Activated CD4-positive, alpha-beta memory T cell treated with anti-CD3 and anti-CD28 coated beads for 36 hours (primary cell): Measurements from ENCODE around the gene KCNB1. TPM values are rescaled to one million over a fixed set of nuclear protein-coding genes. Genes with fewer than 3 reads are reported as not detected.

Source experiments
- CTCF ChIA-PET: fragments of 350-600 bp; sonication (Branson Sonifier 250); formaldehyde crosslinking; loops from one replicate; lab custom pipeline; 2021; ENCODE audit warnings: antibody characterized with exemption, inconsistent platforms; lab: Charles Lee
- POLR2A ChIA-PET: fragments of 350-600 bp; sonication (Branson Sonifier 250); formaldehyde crosslinking; loops from one replicate; lab custom pipeline; 2021; ENCODE audit warnings: antibody characterized with exemption; lab: Charles Lee
- DNase-seq: peaks from one replicate; pipeline ENCODE4 v3.0.0-alpha.2; 2020
- H3K27ac Mint-ChIP-seq: one replicate; pipeline ENCODE4 v1.8.0; 2021; ENCODE audit warnings: mixed read lengths
- H3K27me3 Mint-ChIP-seq: one replicate; pipeline ENCODE4 v1.8.0; 2021; ENCODE audit warnings: mixed read lengths
- H3K36me3 Mint-ChIP-seq: one replicate; pipeline ENCODE4 v1.8.0; 2021; ENCODE audit warnings: mixed read lengths
- H3K4me1 Mint-ChIP-seq: one replicate; pipeline ENCODE4 v1.8.0; 2021; ENCODE audit warnings: low read depth, mixed read lengths
- H3K4me3 Mint-ChIP-seq: one replicate; pipeline ENCODE4 v1.8.0; 2021; ENCODE audit warnings: mild to moderate bottlenecking, mixed read lengths
- H3K9me3 Mint-ChIP-seq: one replicate; pipeline ENCODE4 v1.8.0; 2021; ENCODE audit warnings: mixed read lengths
- intact Hi-C: fragments of 100-400 bp; cut with micrococcal nuclease; formaldehyde crosslinking; loops from one replicate; pipeline ENCODE4 v1.15.1; 2023
- total RNA-seq, 2 experiments: library from RNA; stranded (reverse); gene quantifications; one replicate each; pipeline ENCODE4 v1.2.3, GENCODE V29; 2021

The KCNB1 gene
- total RNA-seq, 2 experiments from 2014 or later: not detected

DNA sequence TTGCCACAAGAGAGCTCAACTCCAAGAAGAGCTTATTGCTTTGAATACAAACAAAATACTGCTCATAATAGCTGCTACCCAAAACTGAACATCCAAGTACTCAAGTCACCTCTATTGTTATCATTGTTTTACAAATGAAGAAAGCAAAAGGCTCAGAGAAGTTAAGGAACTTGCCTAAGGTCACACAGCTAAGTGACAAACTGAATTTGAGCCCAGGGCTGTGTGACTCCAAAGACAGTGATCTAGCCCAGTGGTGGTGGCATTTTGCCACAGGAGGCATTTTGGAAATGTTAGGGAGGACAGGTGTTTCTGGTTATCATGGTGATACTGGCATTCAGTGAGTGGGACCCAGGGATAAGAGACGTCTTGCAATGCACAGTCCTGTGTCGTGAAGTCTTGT, 79.5 kb downstream of the KCNB1 start:
- no peak for DNase-seq
- H3K36me3 Mint-ChIP-seq: no peaks in the 10 kb centered on the region
- no peak overlapping the region for H3K27ac Mint-ChIP-seq
- peaks cover 5% of the 10 kb centered on the region for H3K27me3 Mint-ChIP-seq
- CTCF ChIA-PET: interaction anchor here (0.9 kb wide), 1 partner anchor 17 kb away, joined by 3 read pairs; no protein-coding TSS in a partner anchor
- POLR2A ChIA-PET: no interaction called here
- H3K4me1 Mint-ChIP-seq: no peaks in the 10 kb centered on the region
- intact Hi-C loops: no loop called here
- H3K4me3 Mint-ChIP-seq: no peak overlapping the region
- no peaks in the 10 kb centered on the region for H3K9me3 Mint-ChIP-seq

DNA sequence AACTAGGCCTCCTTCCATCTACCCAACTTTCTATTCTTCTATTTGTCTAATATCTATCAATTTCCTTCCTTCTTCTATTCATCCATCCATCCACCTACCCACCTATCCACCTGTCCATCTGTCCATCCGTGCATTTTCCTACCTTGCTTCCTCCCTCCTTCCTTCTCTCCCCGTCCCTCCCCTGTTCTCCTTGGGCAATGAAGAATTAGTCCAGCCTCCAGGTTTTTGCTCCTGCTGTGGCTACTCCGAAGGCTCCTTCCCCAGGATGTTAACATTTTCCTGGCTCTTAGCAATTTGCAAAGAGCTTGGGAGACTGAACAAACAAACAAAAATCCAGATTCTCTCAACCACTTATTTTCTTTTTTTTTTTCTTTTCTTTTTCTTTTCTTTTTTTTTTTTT, 81.6 kb downstream of the KCNB1 start:
- no peak for DNase-seq
- CTCF ChIA-PET: no interaction called here
- no peak overlapping the region for H3K4me3 Mint-ChIP-seq
- no peaks in the 10 kb centered on the region for H3K4me1 Mint-ChIP-seq
- no peaks in the 10 kb centered on the region for H3K36me3 Mint-ChIP-seq
- POLR2A ChIA-PET: no interaction called here
- intact Hi-C loops: no loop called here
- H3K9me3 Mint-ChIP-seq: no peaks in the 10 kb centered on the region
- peaks cover 3% of the 10 kb centered on the region for H3K27me3 Mint-ChIP-seq
- no peak overlapping the region for H3K27ac Mint-ChIP-seq

DNA sequence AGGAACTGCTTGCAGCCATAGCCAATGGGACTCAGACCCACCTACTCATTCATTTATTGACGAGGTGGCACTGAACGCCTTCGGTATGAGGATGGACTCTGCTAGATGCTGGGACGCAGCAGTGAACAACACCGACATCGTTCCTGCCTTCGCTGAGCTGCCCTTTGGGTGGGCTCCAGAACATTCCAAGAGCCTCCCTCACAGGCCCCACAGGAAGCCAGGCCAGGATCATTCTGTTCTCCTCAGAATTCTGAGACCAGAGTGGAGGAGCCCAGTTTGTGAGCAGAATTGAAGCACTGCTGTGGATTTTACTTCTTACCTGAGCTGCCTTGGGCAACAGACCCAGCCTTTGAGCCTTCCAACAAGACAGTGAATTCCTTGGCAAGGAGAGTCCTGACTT, 82.1 kb downstream of the KCNB1 start:
- Mint-ChIP-seq H3K4me1 (no peaks in the 10 kb centered on the region), H3K36me3 (no peaks in the 10 kb centered on the region), H3K4me3 (no peak overlapping the region), H3K9me3 (no peaks in the 10 kb centered on the region), H3K27ac (no peak overlapping the region), H3K27me3 (peaks cover 3% of the 10 kb centered on the region)
- ChIA-PET POLR2A (no interaction called here), CTCF (no interaction called here)
- no peak for DNase-seq
- intact Hi-C loops: no loop called here

DNA sequence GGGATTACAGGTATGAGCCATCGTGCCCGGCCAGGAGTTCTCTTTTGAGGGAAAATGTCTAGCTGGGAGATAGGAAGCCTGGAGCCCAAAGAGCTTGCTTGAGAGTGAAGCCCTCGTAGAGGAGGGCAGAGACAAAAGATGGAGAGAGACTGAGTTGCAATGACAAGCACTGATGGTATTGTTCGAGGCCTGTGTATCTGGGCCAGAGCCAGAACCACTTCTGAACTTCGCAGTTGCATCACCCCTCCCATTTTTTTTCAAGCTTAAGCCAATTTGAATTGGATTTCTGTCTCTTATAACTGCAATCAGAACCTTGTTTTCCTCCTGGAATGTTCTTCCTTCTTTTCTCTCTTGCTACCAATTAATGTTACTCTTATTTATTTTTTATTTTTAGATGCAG, 83.1 kb downstream of the KCNB1 start:
- H3K4me3 Mint-ChIP-seq: no peak overlapping the region
- H3K4me1 Mint-ChIP-seq: no peaks in the 10 kb centered on the region
- H3K9me3 Mint-ChIP-seq: no peaks in the 10 kb centered on the region
- H3K36me3 Mint-ChIP-seq: no peaks in the 10 kb centered on the region
- ChIA-PET POLR2A (no interaction called here), CTCF (interaction anchor here (0.9 to 1.3 kb wide), 2 partner anchors 15 to 151 kb away, joined by 3 read pairs; no protein-coding TSS in a partner anchor)
- H3K27ac Mint-ChIP-seq: no peak overlapping the region
- intact Hi-C loops: no loop called here
- DNase-seq: no peak
- H3K27me3 Mint-ChIP-seq: peaks cover 2% of the 10 kb centered on the region

DNA sequence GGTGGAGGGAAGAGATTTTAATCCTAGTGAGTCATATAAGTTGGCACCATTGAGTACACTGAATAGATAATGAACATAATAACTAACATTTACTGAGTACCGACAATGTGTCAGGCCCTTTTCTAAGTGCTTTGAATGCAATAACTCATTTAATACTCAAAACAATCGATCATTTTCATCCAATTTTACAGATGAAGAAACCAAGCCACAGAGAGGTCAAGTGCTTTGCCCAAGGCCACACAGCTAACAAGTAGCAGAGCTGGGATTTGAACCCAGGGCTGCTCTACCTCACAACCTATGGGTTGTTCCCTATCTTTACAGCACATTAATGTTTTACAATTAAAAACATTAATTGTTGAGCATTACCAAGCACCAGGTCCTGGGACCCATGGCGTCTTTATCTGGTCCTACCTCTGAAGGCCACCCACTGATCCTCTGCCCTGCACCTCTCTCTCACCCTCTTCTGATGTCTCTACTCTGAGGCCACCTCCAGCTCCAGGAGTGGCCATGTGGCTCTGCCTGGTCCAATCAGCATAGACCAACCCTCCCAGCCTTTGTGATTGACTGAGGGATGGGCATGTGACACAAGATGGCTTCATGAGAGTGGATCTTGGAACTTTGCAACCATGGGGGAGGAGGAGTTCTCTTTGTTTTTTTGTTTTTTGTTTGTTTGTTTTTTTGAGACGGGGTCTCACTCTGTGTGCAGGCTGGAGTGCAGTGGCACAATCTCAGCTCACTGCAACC, 83.9 kb downstream of the KCNB1 start:
- H3K36me3 Mint-ChIP-seq: no peaks in the 10 kb centered on the region
- POLR2A ChIA-PET: no interaction called here
- H3K27me3 Mint-ChIP-seq: peaks cover 5% of the 10 kb centered on the region
- no peaks in the 10 kb centered on the region for H3K4me1 Mint-ChIP-seq
- no peak for DNase-seq
- H3K27ac Mint-ChIP-seq: no peak overlapping the region
- CTCF ChIA-PET: interaction anchor here (0.6 to 1.3 kb wide), 3 partner anchors 62 to 152 kb away, joined by 3 read pairs; no protein-coding TSS in a partner anchor
- intact Hi-C loops: no loop called here
- H3K9me3 Mint-ChIP-seq: no peaks in the 10 kb centered on the region
- no peak overlapping the region for H3K4me3 Mint-ChIP-seq

DNA sequence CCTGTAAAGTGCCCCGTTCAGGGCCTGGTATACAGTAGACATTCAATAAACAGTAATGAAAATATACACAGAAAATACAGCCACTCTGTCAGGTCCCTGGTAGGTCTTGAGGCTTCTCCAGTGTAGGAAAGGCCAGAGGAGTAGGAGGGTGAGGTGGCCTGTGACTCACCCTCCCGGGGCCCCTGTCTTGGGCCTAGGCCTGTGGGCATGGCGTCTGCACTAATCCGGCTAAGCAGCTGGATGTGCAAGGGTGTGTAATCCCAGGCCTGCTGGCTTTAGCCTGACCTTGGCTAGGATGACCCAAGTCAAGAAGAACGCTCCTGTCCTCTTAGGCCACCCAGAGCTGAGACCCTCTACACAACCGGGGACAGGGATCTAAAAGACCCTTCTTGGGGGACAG, 84.9 kb downstream of the KCNB1 start:
- H3K36me3 Mint-ChIP-seq: no peaks in the 10 kb centered on the region
- DNase-seq: no peak
- H3K4me1 Mint-ChIP-seq: no peaks in the 10 kb centered on the region
- H3K9me3 Mint-ChIP-seq: no peaks in the 10 kb centered on the region
- intact Hi-C loops: no loop called here
- no peak overlapping the region for H3K4me3 Mint-ChIP-seq
- ChIA-PET POLR2A (no interaction called here), CTCF (interaction anchor here (0.6 to 1.0 kb wide), 2 partner anchors 61 to 87 kb away, joined by 3 read pairs; no protein-coding TSS in a partner anchor)
- H3K27ac Mint-ChIP-seq: no peak overlapping the region
- peaks cover 6% of the 10 kb centered on the region for H3K27me3 Mint-ChIP-seq

DNA sequence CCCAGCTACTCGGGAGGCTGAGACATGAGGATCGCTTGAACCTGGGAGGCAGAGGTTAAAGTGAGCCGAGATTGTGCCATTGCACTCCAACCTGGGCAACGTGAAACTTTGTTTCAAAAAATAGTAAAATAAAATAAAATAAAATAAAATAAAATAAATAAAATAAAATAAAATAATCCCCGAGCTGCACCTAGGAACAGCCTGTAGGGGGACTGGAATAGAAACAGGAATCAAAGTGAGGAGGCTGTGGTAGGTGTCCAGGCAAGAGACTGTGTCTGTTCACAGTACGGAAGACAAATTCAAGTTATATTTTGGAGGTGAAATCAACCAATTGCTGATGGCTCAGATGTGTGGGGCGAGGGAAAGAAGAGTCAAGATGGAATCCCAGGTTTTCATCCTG, 86.2 kb downstream of the KCNB1 start:
- intact Hi-C loops: no loop called here
- ChIA-PET POLR2A (no interaction called here), CTCF (interaction anchor here (0.9 kb wide), 1 partner anchor 88 kb away, joined by 3 read pairs; no protein-coding TSS in a partner anchor)
- Mint-ChIP-seq H3K9me3 (no peaks in the 10 kb centered on the region), H3K4me1 (no peaks in the 10 kb centered on the region), H3K4me3 (no peak overlapping the region), H3K36me3 (no peaks in the 10 kb centered on the region), H3K27me3 (peaks cover 15% of the 10 kb centered on the region), H3K27ac (no peak overlapping the region)
- no peak for DNase-seq

DNA sequence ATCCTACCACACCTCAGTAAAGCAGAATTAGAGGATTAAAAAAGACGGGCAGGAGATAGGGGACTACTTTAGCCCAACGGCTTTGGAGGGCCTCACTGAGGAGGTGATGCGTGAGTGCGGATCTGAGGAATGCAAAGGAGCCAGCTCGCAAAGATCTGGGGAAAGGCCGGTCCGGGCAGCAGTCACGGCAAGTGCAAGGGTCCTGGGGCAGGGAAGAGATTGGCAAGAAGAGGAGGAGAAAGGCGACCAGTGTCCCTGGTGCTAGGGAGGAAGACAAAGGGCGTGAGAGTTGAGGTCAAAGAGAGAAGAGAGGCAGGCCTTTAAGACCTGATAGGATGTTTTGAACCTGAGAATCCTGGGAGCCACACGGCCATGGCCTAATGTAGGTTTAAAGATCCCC, 86.8 kb downstream of the KCNB1 start:
- no peaks in the 10 kb centered on the region for H3K9me3 Mint-ChIP-seq
- intact Hi-C loops: no loop called here
- POLR2A ChIA-PET: no interaction called here
- CTCF ChIA-PET: interaction anchor here (2.6 kb wide), 1 partner anchor 11 kb away, joined by 16 read pairs; no protein-coding TSS in a partner anchor
- H3K4me3 Mint-ChIP-seq: no peak overlapping the region
- H3K27me3 Mint-ChIP-seq: peaks cover 15% of the 10 kb centered on the region
- no peak overlapping the region for H3K27ac Mint-ChIP-seq
- DNase-seq: no peak
- no peaks in the 10 kb centered on the region for H3K36me3 Mint-ChIP-seq
- no peaks in the 10 kb centered on the region for H3K4me1 Mint-ChIP-seq

DNA sequence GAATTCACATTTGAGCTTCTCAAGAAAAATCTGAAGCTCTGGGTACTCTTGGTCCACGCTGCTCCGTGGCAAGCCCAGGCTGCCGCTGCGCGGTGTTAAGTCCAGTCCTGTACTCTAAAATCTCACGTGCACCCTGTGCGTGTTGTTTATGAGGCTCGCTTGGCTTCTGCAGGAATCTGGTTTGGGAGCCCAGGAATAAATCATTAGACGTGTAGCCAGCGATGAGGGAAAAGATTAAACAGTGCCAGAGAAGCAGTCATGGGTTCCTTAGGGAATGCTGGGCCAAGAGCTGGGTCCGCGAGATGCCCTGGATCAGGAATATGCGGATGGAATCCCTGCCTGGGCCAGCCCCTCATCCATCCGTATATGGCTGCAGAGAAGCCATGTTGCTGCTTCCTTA, 87.3 kb downstream of the KCNB1 start:
- CTCF ChIA-PET: interaction anchor here (0.8 to 2.6 kb wide), 2 partner anchors 10 to 13 kb away, joined by 3 to 16 read pairs; no protein-coding TSS in a partner anchor
- peaks cover 15% of the 10 kb centered on the region for H3K27me3 Mint-ChIP-seq
- H3K27ac Mint-ChIP-seq: no peak overlapping the region
- POLR2A ChIA-PET: no interaction called here
- H3K36me3 Mint-ChIP-seq: no peaks in the 10 kb centered on the region
- H3K9me3 Mint-ChIP-seq: no peaks in the 10 kb centered on the region
- H3K4me1 Mint-ChIP-seq: no peaks in the 10 kb centered on the region
- intact Hi-C loops: no loop called here
- no peak overlapping the region for H3K4me3 Mint-ChIP-seq
- DNase-seq: no peak

DNA sequence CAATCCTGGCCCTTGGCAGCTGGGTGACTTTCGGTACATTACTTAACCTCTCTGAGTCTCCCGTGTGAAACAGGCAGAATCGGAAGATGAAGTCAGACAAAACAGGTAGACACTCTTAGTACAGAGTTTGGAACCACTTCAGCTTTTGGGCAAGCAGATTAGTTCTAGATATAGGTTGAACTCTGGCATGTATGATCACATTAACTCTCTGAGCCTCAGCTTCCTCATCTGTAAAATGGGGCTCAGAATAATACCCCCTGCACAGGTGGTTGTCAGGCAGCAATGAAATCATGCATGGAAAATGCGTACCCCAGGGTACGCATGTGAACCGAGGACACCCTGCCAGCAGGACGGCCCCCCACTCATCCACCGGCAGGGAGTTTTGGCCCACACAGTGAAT, 87.7 kb downstream of the KCNB1 start:
- Mint-ChIP-seq H3K36me3 (no peaks in the 10 kb centered on the region), H3K27ac (no peak overlapping the region), H3K4me3 (no peak overlapping the region), H3K27me3 (peaks cover 15% of the 10 kb centered on the region), H3K9me3 (no peaks in the 10 kb centered on the region), H3K4me1 (no peaks in the 10 kb centered on the region)
- no peak for DNase-seq
- ChIA-PET CTCF (interaction anchor here (0.8 to 2.6 kb wide), 2 partner anchors 10 to 13 kb away, joined by 3 to 16 read pairs; no protein-coding TSS in a partner anchor), POLR2A (no interaction called here)
- intact Hi-C loops: no loop called here

DNA sequence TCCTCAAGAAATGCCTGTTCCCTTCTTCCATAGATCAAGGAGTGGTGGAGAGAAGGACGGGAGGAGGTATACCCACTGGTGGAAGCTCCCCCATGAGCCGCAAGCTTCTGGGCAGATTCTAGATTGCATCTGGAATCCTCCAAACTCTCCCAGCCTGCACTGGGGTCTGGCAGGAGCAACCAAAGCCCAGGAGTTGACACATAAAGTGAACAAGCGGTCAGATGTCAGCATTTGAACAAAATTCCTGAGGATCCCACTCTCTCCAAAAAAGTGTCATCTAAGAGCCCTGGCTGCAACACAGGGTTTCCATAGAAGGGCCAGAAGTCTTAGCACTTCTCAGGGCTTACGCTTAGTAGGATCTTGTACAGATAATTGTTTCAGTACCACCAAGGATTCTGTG, 88.2 kb downstream of the KCNB1 start:
- H3K4me3 Mint-ChIP-seq: no peak overlapping the region
- H3K9me3 Mint-ChIP-seq: no peaks in the 10 kb centered on the region
- no peak overlapping the region for H3K27ac Mint-ChIP-seq
- DNase-seq: no peak
- no peaks in the 10 kb centered on the region for H3K36me3 Mint-ChIP-seq
- peaks cover 17% of the 10 kb centered on the region for H3K27me3 Mint-ChIP-seq
- CTCF ChIA-PET: interaction anchor here (2.6 kb wide), 1 partner anchor 9 kb away, joined by 16 read pairs; no protein-coding TSS in a partner anchor
- POLR2A ChIA-PET: no interaction called here
- intact Hi-C loops: no loop called here
- no peaks in the 10 kb centered on the region for H3K4me1 Mint-ChIP-seq

DNA sequence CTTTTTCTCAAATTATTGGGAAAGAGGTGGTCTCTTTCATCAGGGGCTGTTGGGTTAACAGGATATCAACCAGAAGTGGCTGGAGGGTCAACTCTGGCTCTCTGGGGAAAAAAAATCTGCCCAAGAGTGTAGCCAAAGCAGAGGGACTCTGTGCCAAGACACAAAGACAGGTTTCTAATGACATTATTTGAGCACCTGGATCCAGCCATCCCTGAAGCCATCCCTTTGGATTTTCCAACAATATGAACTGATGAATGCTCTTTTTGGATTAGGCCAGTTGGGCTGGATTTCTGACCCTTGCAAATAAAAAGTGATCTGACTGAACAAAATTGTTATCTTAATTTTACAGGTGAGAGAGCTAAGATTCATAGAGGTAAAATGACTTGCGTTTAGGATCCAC, 88.7 kb downstream of the KCNB1 start:
- Mint-ChIP-seq H3K27me3 (peaks cover 18% of the 10 kb centered on the region), H3K4me1 (no peaks in the 10 kb centered on the region), H3K9me3 (no peaks in the 10 kb centered on the region), H3K4me3 (no peak overlapping the region), H3K27ac (no peak overlapping the region), H3K36me3 (no peaks in the 10 kb centered on the region)
- no peak for DNase-seq
- CTCF ChIA-PET: interaction anchor here (2.6 kb wide), 1 partner anchor 9 kb away, joined by 16 read pairs; no protein-coding TSS in a partner anchor
- POLR2A ChIA-PET: no interaction called here
- intact Hi-C loops: no loop called here
